ENCODE measurements around the gene TSEN2. TPM values are rescaled to one million over a fixed set of nuclear protein-coding genes. Genes with fewer than 3 reads are reported as not detected.

The TSEN2 gene
- total and polyA plus RNA-seq, 10 of the 15 experiments (the other 5 are each of a cell fraction or from before 2014, with no cell fraction given): 17.7 to 32.3 (median 24.3) TPM

DNA sequence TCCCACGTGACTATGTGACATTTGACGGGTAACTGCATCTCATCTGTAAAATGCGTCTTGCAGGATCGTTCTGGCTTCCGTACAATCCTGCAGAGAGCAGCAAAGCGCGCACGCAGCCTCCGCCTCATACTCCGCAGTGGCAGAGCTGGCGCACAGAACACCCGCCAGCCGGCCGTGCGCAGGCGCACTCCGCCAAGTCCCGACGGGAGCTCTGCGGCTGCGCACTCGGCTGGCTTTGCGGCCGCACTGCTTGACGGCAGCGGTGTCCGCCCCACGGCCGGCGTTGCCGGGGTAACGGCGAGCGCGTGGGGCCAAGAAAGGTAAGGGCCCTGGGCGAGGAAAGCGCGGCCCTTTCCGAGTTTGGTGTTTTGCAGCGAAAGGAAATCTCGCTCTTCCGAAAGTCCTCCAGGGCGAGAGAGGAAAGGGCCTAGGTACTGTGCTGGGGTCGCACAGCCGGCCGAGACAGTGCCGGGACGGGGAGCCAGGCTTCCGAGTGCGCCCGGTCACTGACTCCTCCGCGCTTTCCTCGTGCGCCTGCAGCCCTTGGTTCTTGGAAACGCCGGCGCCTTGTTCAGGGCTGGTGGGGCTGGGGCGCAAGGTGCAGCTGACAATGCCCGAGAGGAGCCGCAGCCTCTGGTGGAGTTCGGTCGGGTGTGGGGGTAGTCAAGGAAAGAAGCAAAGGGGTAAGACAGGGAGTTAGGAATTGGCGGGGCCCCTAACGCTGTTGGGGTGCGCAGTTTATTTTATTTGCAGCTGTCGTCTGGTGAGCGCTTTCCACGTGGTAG lies at the start of gene TSEN2 (continued):
- TF ChIP-seq, protein P1, sequence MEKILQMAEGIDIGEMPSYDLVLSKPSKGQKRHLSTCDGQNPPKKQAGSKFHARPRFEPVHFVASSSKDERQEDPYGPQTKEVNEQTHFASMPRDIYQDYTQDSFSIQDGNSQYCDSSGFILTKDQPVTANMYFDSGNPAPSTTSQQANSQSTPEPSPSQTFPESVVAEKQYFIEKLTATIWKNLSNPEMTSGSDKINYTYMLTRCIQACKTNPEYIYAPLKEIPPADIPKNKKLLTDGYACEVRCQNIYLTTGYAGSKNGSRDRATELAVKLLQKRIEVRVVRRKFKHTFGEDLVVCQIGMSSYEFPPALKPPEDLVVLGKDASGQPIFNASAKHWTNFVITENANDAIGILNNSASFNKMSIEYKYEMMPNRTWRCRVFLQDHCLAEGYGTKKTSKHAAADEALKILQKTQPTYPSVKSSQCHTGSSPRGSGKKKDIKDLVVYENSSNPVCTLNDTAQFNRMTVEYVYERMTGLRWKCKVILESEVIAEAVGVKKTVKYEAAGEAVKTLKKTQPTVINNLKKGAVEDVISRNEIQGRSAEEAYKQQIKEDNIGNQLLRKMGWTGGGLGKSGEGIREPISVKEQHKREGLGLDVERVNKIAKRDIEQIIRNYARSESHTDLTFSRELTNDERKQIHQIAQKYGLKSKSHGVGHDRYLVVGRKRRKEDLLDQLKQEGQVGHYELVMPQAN (conservative IDR thresholded peaks at IDR 0.05): peak; percentile 88

DNA sequence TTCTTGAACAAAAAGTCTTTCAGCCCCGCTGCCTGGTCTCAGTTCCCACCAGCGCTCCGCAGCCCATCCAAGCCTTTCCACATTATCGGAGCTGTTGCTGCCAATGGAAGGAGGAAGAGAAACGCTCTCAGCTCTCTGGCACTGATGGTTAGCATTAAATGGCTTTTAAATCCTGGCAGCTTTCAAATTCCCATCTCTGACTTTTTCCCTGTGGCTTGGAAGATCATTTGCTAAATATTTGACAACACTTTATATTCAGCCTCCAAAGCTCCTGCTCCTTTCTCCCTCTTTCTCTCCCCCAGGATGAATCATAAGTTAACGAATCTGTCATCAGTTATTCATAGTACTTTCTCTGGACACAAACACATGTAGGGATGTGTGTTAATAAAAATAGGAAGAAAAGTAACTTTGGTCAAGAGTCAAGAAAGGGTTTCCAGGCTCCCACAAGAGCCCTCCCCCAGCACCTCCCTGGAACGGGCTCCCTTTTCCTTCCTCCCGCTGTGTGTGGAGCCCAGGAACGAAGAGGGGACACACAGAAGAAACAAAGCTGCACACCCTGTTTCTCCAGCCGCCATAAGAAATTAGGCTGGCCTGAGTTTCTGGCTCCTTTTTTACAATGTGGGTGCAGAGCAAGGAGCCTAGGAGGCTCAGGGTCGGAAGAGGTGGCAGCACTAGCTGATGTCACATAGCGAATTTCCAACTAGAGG lies 47.6 kb upstream of the TSEN2 start:
- ChIA-PET RAD21 (ENCODE audit: unreplicated experiment) (no interaction called here), SMC1A (ENCODE audit: uncharacterized antibody, unreplicated experiment) (no interaction called here), POLR2A (no interaction called here), CTCF (interaction anchor here (1.5 kb wide), 1 partner anchor 10 kb away, joined by 3 read pairs; no protein-coding TSS in a partner anchor)
- H3K27ac ChIP-seq (ENCODE audit: control insufficient read depth, insufficient read depth): no peak overlapping the region
- H3K79me2 ChIP-seq (ENCODE audit: control insufficient read depth, insufficient read depth, low read length): no peaks in the 10 kb centered on the region
- H3K9me3 ChIP-seq (replicated peaks; ENCODE audit: control insufficient read depth, insufficient read depth, low read length): no peaks in the 10 kb centered on the region
- H3K4me1 ChIP-seq (ENCODE audit: control insufficient read depth, insufficient read depth, low read length): no peaks in the 10 kb centered on the region
- 28% methylated on average over 12 of the region's 12 CpGs for WGBS (ENCODE audit: insufficient coverage, insufficient replicate concordance, low lambda C conversion rate, missing lambda C conversion rate)
- no peak overlapping the region for H3K4me3 ChIP-seq
- intact Hi-C loops (cut with micrococcal nuclease; ENCODE audit: unreplicated experiment): no loop called here
- in situ Hi-C loops (cut with MboI): no loop called here
- no TSS peak for BruUV-seq (replicated peaks)
- ATAC-seq (no peak), DNase-seq (ENCODE audit: low read depth, low spot score) (no peak), FAIRE-seq (no peak)
- H3K27me3 ChIP-seq (replicated peaks in 1 of 2; ENCODE audit: control insufficient read depth in 2 of 2, insufficient read depth in 2 of 2, low read length in 1 of 2): no peaks in the 10 kb centered on the region; a peak in 2 of 4 replicates
- H3K36me3 ChIP-seq (ENCODE audit: control insufficient read depth in 2 of 2, insufficient read depth in 2 of 2, low read length in 1 of 2): no peaks in the 10 kb centered on the region
- no peaks in the 10 kb centered on the region for H4K20me1 ChIP-seq (ENCODE audit: control insufficient read depth, insufficient read depth)
- no peak overlapping the region for H2AFZ ChIP-seq (ENCODE audit: control insufficient read depth, low read depth, low read length)
- no peak overlapping the region for H3K9ac ChIP-seq (ENCODE audit: control insufficient read depth, insufficient read depth, low read length)
- no peak overlapping the region for H3K4me2 ChIP-seq (ENCODE audit: control insufficient read depth, insufficient read depth)
- no peak for TF ChIP-seq CHD2 (IDR thresholded peaks at IDR 0.05; ENCODE audit: borderline replicate concordance, low read depth, low read length)
- no peak for TF ChIP-seq MXI1 (IDR thresholded peaks at IDR 0.05; ENCODE audit: low read depth, low read length)
- no peak for TF ChIP-seq POLR2AphosphoS5 (IDR thresholded peaks at IDR 0.05; ENCODE audit: low read length)
- no peak for TF ChIP-seq ASH2L (IDR thresholded peaks at IDR 0.05; ENCODE audit: borderline replicate concordance, low read depth)
- TF ChIP-seq POU2F2 (IDR thresholded peaks at IDR 0.05; ENCODE audit: borderline replicate concordance, low read depth, low read length): no peak
- no peak for TF ChIP-seq RAD21 (IDR thresholded peaks at IDR 0.05; ENCODE audit: insufficient read depth, low read depth, low read length)
- TF ChIP-seq CBX3 (IDR thresholded peaks at IDR 0.05; ENCODE audit: borderline replicate concordance, low read depth): no peak
- no peak for TF ChIP-seq RELB (IDR thresholded peaks at IDR 0.05; ENCODE audit: low read depth)
- TF ChIP-seq, protein P2, sequence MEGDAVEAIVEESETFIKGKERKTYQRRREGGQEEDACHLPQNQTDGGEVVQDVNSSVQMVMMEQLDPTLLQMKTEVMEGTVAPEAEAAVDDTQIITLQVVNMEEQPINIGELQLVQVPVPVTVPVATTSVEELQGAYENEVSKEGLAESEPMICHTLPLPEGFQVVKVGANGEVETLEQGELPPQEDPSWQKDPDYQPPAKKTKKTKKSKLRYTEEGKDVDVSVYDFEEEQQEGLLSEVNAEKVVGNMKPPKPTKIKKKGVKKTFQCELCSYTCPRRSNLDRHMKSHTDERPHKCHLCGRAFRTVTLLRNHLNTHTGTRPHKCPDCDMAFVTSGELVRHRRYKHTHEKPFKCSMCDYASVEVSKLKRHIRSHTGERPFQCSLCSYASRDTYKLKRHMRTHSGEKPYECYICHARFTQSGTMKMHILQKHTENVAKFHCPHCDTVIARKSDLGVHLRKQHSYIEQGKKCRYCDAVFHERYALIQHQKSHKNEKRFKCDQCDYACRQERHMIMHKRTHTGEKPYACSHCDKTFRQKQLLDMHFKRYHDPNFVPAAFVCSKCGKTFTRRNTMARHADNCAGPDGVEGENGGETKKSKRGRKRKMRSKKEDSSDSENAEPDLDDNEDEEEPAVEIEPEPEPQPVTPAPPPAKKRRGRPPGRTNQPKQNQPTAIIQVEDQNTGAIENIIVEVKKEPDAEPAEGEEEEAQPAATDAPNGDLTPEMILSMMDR (IDR thresholded peaks at IDR 0.05 in 2 of 3, conservative IDR thresholded peaks at IDR 0.05 in 1 of 3; ENCODE audit: control insufficient read depth in 2 of 3, extremely low read depth in 1 of 3, insufficient read depth in 1 of 3, low read depth in 3 of 3, low read length in 3 of 3): no peak
- TF ChIP-seq, protein P3, sequence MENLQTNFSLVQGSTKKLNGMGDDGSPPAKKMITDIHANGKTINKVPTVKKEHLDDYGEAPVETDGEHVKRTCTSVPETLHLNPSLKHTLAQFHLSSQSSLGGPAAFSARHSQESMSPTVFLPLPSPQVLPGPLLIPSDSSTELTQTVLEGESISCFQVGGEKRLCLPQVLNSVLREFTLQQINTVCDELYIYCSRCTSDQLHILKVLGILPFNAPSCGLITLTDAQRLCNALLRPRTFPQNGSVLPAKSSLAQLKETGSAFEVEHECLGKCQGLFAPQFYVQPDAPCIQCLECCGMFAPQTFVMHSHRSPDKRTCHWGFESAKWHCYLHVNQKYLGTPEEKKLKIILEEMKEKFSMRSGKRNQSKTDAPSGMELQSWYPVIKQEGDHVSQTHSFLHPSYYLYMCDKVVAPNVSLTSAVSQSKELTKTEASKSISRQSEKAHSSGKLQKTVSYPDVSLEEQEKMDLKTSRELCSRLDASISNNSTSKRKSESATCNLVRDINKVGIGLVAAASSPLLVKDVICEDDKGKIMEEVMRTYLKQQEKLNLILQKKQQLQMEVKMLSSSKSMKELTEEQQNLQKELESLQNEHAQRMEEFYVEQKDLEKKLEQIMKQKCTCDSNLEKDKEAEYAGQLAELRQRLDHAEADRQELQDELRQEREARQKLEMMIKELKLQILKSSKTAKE (IDR thresholded peaks at IDR 0.05; ENCODE audit: low read depth, poor library complexity, severe bottlenecking): no peak
- TF ChIP-seq RCOR1 (conservative IDR thresholded peaks at IDR 0.05; ENCODE audit: low read depth, low read length): no peak
